Stimulated activated naive B cell treated with anti-CD40 and anti-IgM and Interleukin-4, amounts not matched to agents 10 μg/mL and 1 μg/mL and 100 μg/mL, for 72 hours (primary cell): ENCODE results near the gene ALDH1A1.

ENCODE experiments used
- ATAC-seq, 2 donors: fragments of 150-1000 bp; cut with Tn5 transposase; replicated peaks; 2 replicates each; pipeline ENCODE4 v1.10.0; 2021; ENCODE audit warnings: moderate library complexity in 1 of 2
- DNase-seq: peaks from one replicate; pipeline ENCODE4 v3.0.0; 2021
- H3K27ac Mint-ChIP-seq: one replicate; pipeline ENCODE4 v1.8.0; 2022; ENCODE audit warnings: mild to moderate bottlenecking, mixed read lengths
- H3K27me3 Mint-ChIP-seq, 2 donors: one replicate each; pipeline ENCODE4 v1.8.0; 2022; ENCODE audit warnings: mixed read lengths in 2 of 2
- H3K36me3 Mint-ChIP-seq, 2 donors: one replicate each; pipeline ENCODE4 v1.8.0; 2022; ENCODE audit warnings: mixed read lengths in 2 of 2, mild to moderate bottlenecking in 1 of 2
- H3K4me1 Mint-ChIP-seq, 2 donors: one replicate each; pipeline ENCODE4 v1.8.0; 2022; ENCODE audit warnings: mixed read lengths in 2 of 2, mild to moderate bottlenecking in 1 of 2
- H3K4me3 Mint-ChIP-seq, 2 donors: one replicate each; pipeline ENCODE4 v1.8.0; 2022; ENCODE audit warnings: mild to moderate bottlenecking in 2 of 2, mixed read lengths in 2 of 2, moderate library complexity in 1 of 2
- H3K9me3 Mint-ChIP-seq, 2 donors: one replicate each; pipeline ENCODE4 v1.8.0; 2022; ENCODE audit warnings: mixed read lengths in 2 of 2, mild to moderate bottlenecking in 1 of 2

ALDH1A1 gene

DNA sequence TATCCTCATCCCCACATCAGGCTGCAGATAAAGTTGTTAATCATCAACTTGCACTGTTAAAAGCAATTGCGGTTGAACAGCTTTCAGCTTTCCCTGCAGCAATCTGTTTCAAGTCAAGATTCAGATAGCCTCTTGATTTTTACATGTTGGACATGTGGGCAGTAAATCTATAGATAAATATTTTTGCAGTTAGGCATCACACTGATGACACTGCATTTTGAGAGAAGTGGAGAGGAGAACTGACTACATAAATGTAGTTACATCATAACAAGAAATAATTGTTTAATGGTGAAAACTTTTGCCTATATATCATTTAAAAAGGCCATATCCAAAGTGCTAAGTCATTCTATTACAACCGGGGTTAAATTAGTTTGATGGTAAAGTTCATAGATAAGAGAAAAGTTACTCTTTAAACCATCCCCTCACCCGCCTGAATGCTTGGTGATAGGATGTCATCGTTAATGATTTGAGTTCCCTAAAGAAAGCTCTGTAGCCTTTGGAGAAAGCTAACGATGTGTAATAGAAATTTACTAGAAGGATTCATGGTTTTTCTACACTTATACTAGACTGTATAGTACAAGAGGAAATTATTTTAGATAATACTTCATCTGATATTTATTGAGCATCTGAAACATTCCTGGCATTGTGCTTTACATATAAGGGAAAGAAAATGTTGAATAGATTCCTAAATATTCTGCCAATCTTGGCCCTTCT is 30.8 kb upstream of the ALDH1A1 start:
- H3K36me3 Mint-ChIP-seq = no peaks in the 10 kb centered on the region
- H3K27ac Mint-ChIP-seq = no peak overlapping the region
- H3K9me3 Mint-ChIP-seq = no peaks in the 10 kb centered on the region
- H3K4me1 Mint-ChIP-seq = no peaks in the 10 kb centered on the region
- no peaks in the 10 kb centered on the region for H3K27me3 Mint-ChIP-seq
- no peak overlapping the region for H3K4me3 Mint-ChIP-seq
- DNase-seq = no peak
- no peak for ATAC-seq

DNA sequence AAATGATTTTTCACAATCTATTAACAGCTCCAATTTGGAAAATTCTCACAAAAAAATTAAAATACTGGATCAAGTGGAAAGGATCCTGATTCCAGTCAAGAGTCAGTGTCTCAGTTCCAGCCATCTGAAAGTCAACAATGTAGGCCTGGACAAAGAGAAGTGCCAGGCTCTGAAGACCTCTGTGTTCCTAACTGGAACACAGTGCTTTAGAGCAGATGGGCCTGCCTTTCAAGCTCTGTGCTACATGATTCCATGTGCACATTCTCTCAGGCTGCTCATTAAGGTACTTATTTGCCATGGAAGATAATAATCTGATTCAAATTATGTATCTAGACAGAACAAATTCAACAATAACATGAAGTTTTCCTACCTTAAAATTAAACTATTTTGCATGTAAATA is 30.2 kb upstream of the ALDH1A1 start:
- Mint-ChIP-seq H3K36me3 (no peaks in the 10 kb centered on the region), H3K9me3 (no peaks in the 10 kb centered on the region), H3K27ac (no peak overlapping the region), H3K27me3 (no peaks in the 10 kb centered on the region), H3K4me1 (no peaks in the 10 kb centered on the region), H3K4me3 (no peak overlapping the region)
- DNase-seq (no peak), ATAC-seq (no peak)

DNA sequence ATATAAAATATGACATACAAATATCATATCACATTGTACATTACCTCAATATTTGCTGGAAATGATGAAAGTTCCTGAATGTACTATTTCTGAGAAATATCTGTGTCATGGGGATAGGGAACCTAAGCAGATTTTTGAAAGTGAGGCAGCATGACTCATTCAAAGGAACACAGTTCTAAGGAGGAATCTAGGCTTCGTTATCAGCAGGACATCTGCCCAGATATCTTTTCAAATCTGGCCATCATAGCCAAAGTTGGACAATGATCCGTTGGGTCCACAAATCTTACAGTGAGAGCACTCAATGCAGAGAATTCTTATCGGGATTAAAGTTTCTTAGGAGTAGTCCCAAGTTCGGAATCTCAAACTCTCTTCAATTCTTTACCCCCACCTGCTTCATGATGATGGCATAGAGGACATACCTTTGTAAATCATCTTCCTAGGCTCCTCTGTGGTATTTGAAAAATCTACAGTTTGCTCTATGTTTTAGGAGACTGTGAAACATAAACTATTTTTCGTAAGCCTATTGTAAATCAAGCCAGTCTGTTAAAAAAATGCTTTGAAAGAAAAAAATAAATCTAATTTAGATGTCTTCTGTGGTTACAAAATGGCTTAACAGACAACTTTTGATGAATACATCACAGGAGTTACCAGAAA is 29.4 kb upstream of the ALDH1A1 start:
- Mint-ChIP-seq H3K4me1 (no peaks in the 10 kb centered on the region), H3K27ac (no peak overlapping the region), H3K9me3 (no peaks in the 10 kb centered on the region), H3K36me3 (no peaks in the 10 kb centered on the region), H3K4me3 (no peak overlapping the region), H3K27me3 (no peaks in the 10 kb centered on the region)
- ATAC-seq = no peak
- DNase-seq = no peak

DNA sequence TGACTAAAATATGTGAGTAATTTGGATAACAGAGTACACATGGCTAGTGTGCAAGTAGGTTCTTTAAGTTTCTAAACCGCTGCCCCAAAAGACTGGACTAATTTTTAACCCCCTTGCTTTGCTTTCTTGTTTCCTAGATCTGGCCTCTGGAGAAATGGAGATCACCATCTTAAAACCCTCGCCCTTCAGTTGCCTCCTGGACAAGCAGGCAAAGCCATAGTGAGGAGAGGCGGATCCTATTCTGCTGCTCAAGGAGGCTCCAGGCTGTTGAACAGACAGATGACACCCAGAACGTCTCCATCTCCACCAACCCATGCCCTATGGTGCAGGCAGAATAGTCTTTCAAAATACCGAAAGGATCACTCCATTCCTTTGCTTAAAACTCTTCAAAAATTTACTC is 28.6 kb upstream of the ALDH1A1 start:
- H3K4me3 Mint-ChIP-seq = no peak overlapping the region
- no peaks in the 10 kb centered on the region for H3K27me3 Mint-ChIP-seq
- DNase-seq (no peak), ATAC-seq (no peak)
- H3K27ac Mint-ChIP-seq = no peak overlapping the region
- H3K4me1 Mint-ChIP-seq = no peaks in the 10 kb centered on the region
- no peaks in the 10 kb centered on the region for H3K36me3 Mint-ChIP-seq
- no peaks in the 10 kb centered on the region for H3K9me3 Mint-ChIP-seq

DNA sequence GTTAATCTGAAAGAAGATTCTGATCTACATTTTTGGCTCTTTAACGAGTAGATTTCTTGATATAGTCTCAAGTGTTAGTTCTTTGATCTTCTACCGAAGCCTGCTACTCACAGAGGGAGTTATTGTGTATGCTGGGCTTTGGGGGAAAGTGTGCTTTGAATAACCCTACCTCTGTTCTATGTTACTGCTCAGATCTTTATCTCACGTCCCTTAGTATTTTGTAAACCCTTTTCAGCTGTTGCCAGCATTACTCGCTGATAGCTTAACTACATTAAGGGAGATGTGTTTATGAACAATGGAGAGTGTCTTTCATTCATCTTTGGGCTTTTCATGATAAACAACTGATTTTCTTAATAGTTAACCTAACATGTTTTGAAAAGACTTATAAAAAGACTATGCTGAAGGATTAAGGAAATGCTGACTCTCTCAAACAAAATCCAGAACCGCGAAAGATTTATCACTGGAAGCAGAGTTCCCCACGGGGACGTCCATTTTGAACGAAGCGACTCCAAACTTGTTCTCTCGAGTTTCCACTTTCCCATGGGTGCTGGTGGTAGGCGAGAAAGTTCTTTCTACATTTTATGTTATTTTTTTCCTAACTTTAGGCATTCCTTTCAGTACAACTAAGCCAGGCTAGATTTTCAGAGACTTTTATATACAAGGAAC is 27.9 kb upstream of the ALDH1A1 start:
- no peak overlapping the region for H3K27ac Mint-ChIP-seq
- H3K4me1 Mint-ChIP-seq = no peaks in the 10 kb centered on the region
- no peaks in the 10 kb centered on the region for H3K27me3 Mint-ChIP-seq
- DNase-seq (no peak), ATAC-seq (no peak)
- no peaks in the 10 kb centered on the region for H3K9me3 Mint-ChIP-seq
- H3K4me3 Mint-ChIP-seq = no peak overlapping the region
- no peaks in the 10 kb centered on the region for H3K36me3 Mint-ChIP-seq

DNA sequence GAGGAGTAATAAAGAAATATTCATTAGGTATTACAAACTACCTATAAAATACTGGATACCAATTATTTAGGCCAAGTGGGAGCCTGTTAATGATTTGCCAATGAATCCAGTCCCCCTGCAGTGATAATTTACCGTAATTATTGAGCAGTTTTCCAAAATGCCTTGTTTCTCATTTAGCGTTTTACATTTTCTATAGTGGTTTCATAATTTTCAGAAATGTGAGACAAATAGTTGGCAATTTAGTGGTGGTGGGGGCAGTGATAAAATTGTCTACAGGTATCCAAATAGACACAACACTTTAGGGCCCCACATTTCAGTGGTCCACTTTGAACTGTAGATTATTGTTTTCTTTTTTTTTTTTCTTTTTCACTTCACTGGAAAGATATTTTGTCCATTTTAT is 27.3 kb upstream of the ALDH1A1 start:
- Mint-ChIP-seq H3K4me3 (no peak overlapping the region), H3K27me3 (no peaks in the 10 kb centered on the region), H3K27ac (no peak overlapping the region), H3K4me1 (no peaks in the 10 kb centered on the region), H3K36me3 (no peaks in the 10 kb centered on the region), H3K9me3 (no peaks in the 10 kb centered on the region)
- ATAC-seq (no peak), DNase-seq (no peak)

DNA sequence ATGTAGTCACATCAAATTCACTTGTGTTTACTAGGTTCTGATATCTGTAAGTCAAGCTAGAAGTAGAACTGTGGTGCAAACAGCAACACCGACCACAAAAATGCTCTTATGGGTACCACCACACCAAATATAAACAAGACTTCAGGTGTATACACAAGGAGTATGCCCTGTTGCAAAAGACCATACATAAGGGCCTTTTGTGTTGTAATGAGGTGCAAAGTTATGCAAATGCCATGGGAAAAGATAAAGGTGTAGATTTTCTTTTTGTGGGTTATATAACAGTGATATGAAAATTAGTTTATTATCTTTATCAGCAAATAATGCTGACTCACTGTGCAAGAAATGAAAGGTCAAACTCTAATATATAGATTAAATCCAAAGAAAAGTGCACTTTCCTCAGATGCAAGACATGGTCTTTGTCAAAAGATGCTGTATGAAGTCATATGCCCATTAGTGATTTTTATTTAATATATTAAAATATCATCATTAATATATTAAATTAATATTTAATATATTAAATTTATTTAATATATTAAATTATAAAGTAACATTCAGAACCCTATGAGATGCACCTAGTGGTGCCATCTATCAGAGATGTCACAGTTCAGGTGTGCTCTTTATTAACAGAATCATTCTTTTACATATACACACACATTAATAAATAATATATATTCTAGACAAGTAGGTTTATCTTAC is 26.7 kb upstream of the ALDH1A1 start:
- no peaks in the 10 kb centered on the region for H3K9me3 Mint-ChIP-seq
- no peaks in the 10 kb centered on the region for H3K27me3 Mint-ChIP-seq
- no peak for DNase-seq
- no peaks in the 10 kb centered on the region for H3K36me3 Mint-ChIP-seq
- H3K4me1 Mint-ChIP-seq = no peaks in the 10 kb centered on the region
- ATAC-seq = no peak
- no peak overlapping the region for H3K27ac Mint-ChIP-seq
- no peak overlapping the region for H3K4me3 Mint-ChIP-seq

DNA sequence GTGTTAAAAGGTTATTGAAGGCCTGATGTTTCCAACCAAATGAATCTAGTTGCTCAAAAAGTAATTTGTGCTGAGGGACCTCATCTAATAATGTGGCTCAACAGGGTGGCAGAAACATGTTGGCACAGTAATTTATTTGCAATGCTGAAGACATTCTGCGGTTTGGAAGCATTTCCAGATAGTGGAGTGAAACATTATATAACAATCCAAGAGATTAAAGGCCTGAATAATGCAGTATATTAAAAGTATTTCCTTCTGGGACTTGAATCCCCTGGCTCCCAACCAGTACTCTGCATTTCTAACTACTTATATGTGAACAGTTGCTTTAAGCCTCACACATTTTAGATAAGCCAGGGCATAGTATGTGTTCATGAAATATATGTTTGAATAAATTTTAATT is 25.9 kb upstream of the ALDH1A1 start:
- no peaks in the 10 kb centered on the region for H3K4me1 Mint-ChIP-seq
- H3K27ac Mint-ChIP-seq = no peak overlapping the region
- H3K4me3 Mint-ChIP-seq = no peak overlapping the region
- DNase-seq (no peak), ATAC-seq (no peak)
- no peaks in the 10 kb centered on the region for H3K36me3 Mint-ChIP-seq
- no peaks in the 10 kb centered on the region for H3K27me3 Mint-ChIP-seq
- no peaks in the 10 kb centered on the region for H3K9me3 Mint-ChIP-seq

DNA sequence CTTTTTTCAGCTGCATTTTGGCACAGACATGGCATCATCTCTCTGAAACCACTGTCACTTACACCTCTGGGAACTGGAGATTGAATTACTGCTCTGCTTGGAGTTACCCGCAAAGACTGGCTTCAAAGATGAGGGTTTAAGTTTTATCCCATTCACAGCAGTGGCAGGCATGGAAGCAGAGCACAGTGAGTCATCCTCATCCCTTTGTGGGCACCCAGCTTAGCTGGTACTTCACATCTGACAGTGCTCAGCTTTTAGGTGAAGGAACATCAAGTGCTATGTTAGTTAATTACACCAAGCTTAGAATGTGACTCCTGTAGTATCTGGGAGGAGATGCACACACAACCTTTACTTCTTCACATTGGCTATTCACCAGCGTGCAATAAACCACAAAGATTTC is 24.8 kb upstream of the ALDH1A1 start:
- Mint-ChIP-seq H3K9me3 (no peaks in the 10 kb centered on the region), H3K4me1 (no peaks in the 10 kb centered on the region), H3K4me3 (no peak overlapping the region), H3K27me3 (no peaks in the 10 kb centered on the region), H3K27ac (no peak overlapping the region), H3K36me3 (no peaks in the 10 kb centered on the region)
- DNase-seq (no peak), ATAC-seq (no peak)

DNA sequence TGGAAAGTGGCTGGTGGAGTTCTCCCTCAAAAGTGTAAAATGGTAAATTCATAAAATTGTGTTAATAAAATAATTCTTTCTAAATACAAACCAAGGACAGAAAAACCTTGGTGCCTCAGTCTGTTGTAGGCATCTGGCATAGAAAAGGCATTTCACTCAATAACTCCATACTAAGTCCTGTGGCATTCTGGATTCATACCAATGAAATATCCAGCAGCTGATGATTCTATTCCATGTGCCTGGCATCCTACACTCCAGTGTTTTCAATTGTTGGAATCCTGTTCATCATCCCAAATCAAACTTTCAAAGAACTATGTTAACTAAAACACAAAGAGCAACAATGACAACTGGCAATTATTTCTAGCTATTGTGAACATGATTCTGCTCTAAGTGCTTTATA is 21.6 kb upstream of the ALDH1A1 start:
- ATAC-seq (no peak), DNase-seq (no peak)
- no peak overlapping the region for H3K4me3 Mint-ChIP-seq
- no peaks in the 10 kb centered on the region for H3K27me3 Mint-ChIP-seq
- H3K36me3 Mint-ChIP-seq = no peaks in the 10 kb centered on the region
- no peaks in the 10 kb centered on the region for H3K9me3 Mint-ChIP-seq
- peaks cover 0 to 7% of the 10 kb centered on the region in 2 donors for H3K4me1 Mint-ChIP-seq
- H3K27ac Mint-ChIP-seq = no peak overlapping the region

DNA sequence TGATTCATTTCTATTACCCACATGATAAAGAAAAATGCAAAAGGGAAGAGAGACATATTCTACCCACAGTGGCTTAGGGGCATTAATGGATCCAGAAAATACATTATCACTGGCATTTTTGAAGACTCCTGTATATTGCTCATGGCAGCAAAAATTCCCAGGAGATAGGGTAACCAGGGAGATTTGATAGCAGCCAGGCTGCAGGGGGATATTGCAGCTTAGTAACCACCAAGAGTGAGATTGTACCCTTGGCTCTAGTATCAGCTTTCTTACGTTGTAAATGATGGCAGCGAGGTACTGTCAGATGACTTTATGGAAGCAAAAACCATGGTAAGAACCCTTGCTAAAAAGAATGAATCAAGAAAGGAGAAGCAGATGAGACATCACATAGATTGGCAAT is 19.8 kb upstream of the ALDH1A1 start:
- Mint-ChIP-seq H3K36me3 (no peaks in the 10 kb centered on the region), H3K9me3 (peaks cover 0 to 2% of the 10 kb centered on the region in 2 donors), H3K27ac (no peak overlapping the region), H3K4me3 (no peak overlapping the region), H3K4me1 (peaks cover 0 to 7% of the 10 kb centered on the region in 2 donors), H3K27me3 (no peaks in the 10 kb centered on the region)
- DNase-seq (no peak), ATAC-seq (no peak)

DNA sequence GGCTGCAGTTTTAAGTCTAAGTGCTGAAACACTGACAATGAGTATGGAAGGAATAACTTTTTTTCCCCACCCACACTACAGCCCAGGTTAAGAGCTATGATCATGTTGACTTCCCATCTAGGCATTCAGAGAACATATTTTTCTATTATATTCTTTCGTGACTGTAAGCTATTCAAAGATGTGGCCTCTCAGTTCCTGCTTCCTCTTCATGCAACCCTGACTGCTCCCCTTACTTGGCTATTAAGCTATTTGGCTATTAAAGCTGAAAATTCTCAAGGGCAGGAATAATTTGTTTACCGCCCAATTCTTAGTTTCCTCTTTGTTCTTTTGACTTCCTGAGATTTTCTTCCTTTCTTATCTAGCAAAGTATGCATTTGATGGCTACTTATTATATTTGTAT is 18.6 kb upstream of the ALDH1A1 start:
- no peak overlapping the region for H3K27ac Mint-ChIP-seq
- no peaks in the 10 kb centered on the region for H3K36me3 Mint-ChIP-seq
- no peak overlapping the region for H3K4me3 Mint-ChIP-seq
- DNase-seq (no peak), ATAC-seq (peak in 1 of 2 donors; percentile 52)
- peaks cover 0 to 2% of the 10 kb centered on the region in 2 donors for H3K9me3 Mint-ChIP-seq
- H3K4me1 Mint-ChIP-seq = peaks cover 0 to 7% of the 10 kb centered on the region in 2 donors
- H3K27me3 Mint-ChIP-seq = no peaks in the 10 kb centered on the region

DNA sequence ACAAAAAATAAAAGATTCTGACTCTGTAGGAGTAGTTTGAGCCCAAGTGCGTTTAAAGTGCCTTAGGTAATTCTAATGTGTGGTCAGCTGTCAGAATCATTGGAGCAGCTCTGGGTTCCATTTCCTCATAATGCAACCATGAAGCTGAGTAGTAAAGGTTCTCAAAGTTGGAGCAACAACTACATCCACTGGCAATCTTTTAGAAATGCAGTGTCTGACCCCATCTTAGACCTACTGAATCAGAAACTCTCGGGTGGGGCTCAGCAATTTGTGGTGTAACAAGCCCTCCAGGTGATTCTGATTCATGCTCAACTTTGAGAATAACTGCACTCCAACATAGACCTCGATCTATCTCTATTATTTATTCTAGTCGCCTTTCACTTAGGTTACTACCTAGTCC is 7.6 kb upstream of the ALDH1A1 start:
- H3K27ac Mint-ChIP-seq = no peak overlapping the region
- ATAC-seq (peak; percentile 57 to 62), DNase-seq (no peak)
- H3K4me3 Mint-ChIP-seq = no peak overlapping the region
- no peaks in the 10 kb centered on the region for H3K36me3 Mint-ChIP-seq
- peaks cover 3 to 18% of the 10 kb centered on the region in 2 donors for H3K27me3 Mint-ChIP-seq
- H3K4me1 Mint-ChIP-seq = no peaks in the 10 kb centered on the region
- peaks cover 7 to 10% of the 10 kb centered on the region in 2 donors for H3K9me3 Mint-ChIP-seq

DNA sequence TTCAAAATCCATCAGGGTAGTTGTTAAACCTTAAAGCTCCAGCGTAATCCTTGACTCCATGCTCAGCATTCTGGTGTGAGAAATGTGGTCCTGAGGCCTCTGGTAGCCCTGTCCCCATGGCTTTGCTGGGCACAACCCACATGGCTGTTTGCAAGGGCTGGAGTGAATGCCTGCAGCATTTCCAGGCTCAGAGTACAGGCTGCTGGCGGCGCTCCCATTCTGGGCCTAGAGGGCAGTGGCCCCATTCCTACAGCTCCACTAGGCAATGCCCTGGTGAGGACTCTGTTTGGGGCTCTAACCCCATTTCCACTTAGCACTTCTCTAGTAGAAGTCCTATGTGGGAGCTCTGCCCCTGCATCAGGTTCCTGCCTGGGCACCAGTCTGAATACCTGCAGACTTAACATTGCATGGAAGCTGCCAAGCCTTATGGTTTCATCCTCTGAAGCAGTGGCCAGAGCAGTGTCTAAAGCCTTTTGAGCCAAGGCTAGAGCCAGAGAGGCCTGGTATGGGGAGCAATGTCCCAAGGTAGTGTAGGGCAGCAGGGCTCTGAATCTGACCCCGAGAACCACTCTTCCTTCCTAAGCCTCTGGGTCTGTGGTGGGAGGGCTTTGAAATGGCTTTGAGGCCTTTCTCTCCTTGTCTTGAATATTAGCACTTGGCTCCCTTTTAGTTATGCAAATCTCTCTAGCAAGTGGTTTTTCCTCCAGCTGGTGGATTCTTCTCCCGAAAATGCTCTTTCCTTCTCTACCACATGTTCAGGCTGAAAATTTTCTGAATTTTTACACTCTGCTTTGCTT is 5.8 kb upstream of the ALDH1A1 start:
- Mint-ChIP-seq H3K36me3 (no peaks in the 10 kb centered on the region), H3K27ac (no peak overlapping the region), H3K4me1 (no peaks in the 10 kb centered on the region), H3K27me3 (peaks cover 3 to 12% of the 10 kb centered on the region in 2 donors), H3K9me3 (peaks cover 7 to 10% of the 10 kb centered on the region in 2 donors), H3K4me3 (no peak overlapping the region)
- DNase-seq (no peak), ATAC-seq (no peak)
